AG20443 (cell line): ENCODE results near the gene DPEP3.
"Not testable (repeated sequence)": the region's sequence is repeated elsewhere in the genome, so short reads cannot be mapped to it uniquely, and the experiment has no call there.

Experiments
- DNase-seq: peaks from one replicate; pipeline ENCODE4 v3.0.0; 2012; ENCODE audit warnings: low spot score, mixed read lengths

DPEP3 gene

DNA sequence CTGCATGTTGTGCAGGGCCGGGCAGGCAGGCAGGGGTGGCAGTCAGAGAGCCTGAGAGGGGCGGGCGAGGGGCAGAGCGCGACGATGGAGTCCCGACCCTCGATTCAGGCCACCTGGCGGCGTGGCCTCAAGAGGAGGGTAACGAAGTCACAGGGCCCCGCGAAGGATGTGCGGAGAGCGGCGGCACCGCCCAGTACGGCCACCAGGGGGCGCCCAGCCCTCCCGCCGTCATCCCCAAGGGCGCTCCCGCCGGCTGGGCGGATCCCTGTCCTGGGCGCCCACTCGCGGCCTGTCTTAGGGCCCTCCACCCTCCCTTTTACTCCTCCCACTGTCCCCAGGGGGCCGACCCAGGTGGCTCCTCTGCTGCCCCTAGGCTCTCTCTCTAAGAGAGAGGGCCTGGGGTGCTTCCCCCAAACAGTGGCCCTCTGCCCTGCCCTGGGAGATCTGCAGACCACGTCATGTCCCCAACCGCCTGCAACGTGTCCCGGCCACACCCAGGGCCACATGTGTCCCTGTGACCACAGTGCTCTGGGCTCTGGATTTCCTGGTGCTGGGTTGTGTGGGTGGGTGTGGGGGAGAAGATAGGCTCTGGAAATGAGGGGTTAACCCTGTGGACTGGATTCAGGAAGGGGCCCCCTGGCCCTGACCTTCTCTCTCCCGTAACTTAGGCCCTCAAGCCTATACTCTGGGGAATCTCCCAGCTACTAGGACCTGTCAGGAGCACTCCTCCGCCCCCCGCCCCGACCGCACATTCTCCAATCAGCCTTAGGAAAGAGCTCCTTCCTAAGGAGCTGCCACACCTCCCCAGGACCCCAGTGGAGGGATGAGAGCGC lies 13.1 kb upstream of the DPEP3 start:
- DNase-seq, result peak; percentile 94

DNA sequence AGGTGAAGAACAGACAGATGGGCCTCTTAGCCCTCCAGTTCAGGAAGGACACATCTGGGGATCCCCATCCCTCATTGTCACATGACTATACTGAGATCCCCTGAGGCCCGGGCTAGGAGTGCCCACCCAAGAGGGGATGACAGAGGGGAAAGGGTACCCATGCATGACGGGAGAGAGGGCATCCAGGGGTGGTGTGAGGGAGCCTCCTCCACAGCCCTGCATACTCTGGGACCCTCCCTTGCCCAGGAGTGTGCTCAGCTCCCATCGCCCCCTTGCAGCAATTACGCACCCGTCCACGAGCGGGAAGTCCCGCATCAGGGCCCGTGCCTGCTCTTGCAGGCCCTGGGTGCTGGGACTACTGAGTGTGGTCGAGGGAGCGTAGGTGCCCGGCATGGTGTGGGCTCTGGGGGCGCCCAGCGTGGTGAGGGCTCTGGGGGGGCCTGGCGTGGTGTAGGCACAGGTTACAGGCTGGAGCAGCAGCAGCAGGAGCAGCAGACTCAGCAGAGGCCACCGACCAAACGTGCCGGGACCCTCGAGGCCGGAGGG lies 12.4 kb upstream of the DPEP3 start:
- DNase-seq, result no peak

DNA sequence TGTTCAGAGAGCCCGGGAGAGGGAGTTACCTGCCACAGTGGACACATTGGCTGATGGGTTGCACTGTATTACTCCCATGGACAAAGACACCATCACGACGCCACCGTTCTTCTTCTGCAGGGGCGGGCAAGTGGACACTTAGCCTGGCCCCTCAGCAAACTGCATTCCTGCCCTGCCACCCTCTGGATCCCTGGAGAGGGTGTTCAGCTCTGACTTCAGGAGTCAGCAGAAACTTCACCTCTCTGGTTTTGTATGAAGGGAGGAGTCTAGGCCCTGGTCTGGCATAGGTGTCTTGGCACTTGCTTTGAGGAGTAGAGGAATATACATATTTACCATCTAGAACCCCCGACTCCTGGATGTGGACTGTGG lies 9.7 kb upstream of the DPEP3 start:
- DNase-seq, result no peak

DNA sequence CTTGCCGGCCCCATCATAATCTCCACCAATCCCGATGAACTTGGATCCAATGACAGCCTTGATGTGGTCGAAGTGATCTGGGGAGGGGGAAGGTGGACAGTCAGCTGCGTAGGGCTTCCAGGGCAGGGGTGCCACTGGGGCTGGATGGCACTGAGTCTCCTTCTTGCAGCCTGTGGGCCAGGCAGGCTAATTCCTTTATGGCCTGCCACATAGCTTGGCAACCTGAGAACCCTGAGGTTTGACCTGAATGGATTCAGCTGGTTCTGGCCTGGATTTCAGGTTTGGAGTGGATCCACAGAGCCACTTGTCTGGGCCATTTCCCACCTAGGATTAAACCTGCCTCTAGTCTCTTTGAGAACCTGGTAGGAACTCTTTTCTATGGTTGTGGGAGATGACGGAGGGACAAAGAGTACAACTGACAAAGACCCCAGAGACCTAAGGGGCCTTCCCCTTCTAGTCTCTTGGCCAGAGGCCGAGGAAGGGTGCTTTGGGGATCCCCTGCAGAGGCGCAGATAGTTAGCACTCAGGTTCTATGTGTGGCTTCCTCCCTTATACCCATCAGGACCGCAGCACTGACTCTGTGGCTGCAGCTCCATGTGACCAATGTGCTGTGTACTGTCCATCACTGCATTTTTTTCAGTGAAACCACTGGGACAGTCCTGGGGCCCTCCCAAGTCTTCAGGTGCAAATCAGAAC lies 9.2 kb upstream of the DPEP3 start:
- no peak for DNase-seq

DNA sequence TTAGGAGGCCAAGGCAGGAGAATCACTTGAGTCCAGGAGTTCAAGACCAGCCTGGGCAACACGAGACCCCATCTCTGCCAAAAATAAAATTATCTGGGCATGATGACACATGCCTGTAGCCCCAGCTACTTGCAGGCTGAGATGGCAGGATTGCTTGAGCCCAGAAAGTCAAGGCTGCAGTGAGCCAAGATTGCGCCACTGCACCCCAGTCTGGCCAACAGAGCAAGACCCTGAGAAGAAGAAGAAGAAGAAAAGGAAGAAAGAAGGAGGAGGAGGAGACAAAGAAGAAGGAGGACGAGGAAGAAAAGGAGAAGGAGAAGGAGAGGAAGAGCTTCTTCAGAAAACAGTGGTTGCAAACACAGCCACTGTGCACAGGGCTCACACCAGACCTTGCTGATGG lies 8.4 kb upstream of the DPEP3 start:
- DNase-seq, result no peak

DNA sequence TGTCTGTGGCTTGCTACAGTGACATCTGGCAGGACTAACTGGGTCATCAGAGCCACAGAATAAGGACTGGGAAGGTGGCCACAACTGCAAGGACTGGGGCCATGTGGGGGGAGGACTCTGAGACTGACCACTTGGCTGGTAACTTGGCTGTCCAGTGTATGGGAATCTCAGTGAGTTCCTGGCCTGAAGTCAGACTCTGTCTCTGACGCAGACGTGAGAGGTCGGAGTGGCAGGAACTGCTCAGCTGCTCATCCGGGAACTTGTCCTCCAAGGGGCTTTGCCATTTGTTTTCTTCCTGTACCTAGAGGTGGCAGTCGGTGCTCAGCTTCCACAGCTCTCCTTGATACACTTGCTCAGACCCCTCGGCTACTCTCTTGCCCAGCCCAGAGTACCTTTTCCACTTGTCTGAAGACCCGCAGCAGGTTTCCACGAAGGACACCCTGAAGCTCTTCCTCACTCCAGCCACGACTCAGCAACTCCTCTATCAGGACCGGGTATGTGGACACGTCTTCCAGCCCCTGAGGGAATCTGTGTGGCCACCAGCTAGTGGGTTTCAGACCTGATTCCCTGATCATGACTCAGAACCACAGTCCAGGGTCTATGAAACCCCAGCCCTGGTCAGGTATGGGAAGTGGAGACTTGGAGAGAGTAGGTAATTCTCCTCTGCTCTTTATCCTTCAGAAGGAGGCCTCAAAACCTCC lies 7.3 kb upstream of the DPEP3 start:
- DNase-seq, result no peak

DNA sequence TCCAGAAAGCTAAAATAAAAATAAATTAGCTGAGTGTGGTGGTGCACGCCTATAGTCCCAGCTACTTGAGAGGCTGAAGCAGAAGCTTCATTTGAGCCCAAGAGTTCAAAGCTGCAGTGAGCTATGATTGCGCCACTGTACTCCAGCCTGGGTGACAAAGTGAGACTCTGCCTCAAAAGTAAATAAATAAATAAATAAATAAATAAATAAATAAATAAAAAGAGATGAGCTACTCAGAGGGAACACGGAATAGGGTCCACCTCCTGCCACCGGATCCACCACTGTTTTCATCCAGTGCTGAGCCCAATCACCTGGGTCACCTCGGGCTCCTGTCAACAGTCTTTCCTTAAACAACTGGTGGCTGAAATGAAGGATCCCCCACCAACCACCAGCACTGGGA lies 6.7 kb upstream of the DPEP3 start:
- DNase-seq, result no peak

DNA sequence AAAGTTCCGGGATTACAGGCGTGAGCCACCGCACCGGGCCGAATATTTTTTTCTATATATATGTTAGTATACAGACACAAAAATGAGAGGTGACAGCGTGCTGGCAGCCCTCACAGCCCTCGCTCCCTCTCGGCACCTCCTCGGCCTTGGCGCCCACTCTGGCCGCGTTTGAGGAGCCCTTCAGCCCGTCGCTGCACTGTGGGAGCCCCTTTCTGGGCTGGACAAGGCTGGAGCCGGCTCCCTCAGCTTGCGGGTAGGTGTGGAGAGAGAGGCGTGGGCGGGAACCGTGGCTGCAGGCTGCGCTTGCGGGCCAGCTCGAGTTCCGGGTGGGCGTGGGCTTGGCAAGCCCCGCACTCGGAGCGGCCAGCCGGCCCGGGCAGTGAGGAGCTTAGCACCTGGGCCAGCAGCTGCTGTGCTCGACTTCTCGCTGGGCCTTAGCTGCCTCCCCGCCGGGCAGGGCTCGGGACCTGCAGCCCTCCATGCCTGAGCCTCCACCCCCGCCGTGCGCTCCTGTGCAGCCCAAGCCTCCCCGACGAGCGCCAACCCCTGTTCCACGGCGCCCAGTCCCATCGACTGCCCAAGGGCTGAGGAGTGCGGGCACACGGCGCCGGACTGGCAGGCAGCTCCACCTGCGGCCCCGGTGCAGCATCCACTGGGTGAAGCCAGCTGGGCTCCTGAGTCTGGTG lies 1.9 kb upstream of the DPEP3 start:
- no peak for DNase-seq

DNA sequence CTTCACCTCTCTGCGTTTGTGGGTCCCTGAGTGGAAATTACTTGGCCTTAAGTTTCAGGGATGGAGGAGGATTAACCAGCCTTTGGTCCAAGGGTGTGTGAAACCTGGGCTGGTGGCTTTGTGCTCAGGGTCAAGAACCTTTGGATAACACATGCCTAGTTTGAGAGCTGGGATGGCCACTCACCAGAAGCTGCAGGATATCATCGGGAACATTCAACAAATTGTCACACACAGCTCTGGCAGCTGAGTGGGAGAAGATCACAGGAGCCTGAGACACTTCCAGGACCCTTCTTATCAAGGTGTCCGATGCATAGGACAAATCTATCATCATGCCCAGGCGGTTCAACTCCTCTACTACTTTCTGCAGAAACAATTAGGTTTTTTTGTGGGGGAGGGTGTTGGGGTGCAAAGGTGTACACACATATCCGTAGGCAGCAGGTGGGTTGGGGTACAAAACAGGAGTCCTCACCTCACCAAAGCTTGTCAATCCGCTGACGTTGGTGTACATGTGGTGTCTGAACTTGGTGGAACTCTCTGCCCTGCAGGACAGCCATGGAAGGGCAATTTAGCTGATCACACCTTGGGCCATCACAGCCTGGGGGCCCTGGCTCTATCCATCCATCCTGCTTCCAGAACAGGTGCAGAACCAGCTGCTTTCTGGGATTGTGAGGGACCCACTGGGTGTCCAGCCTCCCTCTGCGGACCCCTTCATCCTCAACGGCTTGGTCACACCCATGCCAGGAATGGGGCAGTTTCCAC lies 2.7 kb downstream of the DPEP3 start:
- DNase-seq, result no peak

DNA sequence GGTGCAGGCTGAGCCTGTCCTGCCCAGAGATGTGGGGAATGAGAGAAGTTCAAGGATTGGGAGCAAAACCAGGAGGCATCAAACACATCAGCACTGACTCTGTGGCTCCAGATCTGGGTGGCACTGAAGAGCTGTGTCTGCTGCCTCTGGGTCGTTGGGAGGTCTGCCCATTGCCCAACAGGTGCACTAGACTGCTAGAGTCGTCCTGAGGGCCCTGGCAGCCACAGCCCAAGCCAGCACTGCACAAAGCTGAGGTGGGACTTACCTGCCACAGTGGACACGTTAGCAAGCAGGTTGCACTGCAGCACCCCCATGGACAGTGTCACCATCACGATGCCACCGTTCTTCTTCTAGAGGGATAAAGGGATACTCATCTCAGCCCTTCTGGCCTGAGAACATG lies 3.3 kb downstream of the DPEP3 start:
- no peak for DNase-seq

DNA sequence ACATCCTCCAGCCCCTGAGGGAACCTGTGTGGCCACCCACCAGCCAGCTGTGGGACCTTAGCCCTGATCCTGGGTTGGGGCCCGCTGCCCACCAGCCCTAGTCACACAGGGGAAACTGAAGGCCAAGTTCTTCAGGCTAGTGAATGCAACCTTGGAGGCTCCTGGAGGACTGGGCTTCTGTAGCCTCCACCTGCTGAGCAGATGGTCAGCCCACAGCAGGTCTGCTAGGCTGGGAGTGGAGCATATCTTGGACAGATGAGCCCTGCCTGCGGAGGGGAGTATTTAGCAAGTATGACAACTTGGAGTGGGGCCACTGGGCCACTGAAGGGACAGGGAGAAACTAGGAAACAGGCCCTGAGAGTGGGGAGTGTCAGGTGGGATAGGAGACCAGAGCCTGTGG lies 4.1 kb downstream of the DPEP3 start:
- no peak for DNase-seq

DNA sequence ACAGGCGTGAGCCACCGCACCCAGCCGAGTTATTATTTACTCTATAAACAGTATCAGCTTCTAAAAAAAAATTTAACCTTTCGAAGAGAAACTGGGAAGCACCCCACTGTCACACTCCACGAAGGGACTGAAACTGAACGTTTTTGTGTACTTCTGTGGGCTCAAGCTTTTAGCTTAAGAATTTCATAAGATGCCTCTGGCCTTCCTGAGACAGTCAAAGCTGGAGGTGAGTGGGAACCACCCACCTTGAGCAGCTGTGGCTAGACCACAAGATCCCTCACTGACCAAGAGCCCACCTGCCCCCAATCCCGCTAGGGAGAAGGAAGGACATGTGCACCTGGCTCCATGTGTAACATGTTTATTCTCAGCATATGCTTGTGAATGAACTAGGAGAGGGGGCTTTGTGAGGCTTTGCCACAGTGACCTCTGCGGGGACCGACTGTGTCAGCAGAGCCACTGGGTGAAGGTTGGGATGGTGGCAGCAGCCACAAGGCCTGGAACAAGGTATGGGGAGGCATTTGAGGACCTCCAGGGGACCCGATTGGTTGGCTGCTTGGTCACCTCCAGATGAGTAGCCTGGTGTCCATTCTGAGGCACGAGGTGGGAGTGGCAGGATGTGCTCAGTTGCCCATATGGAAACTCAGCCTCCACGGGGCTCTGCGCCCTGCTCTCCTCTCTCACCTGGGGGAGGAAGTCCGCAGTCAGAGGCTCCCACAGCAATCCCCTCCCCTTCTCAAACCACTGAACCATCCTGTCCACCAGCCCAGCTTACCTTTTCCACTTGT lies 4.8 kb downstream of the DPEP3 start:
- DNase-seq, result no peak

DNA sequence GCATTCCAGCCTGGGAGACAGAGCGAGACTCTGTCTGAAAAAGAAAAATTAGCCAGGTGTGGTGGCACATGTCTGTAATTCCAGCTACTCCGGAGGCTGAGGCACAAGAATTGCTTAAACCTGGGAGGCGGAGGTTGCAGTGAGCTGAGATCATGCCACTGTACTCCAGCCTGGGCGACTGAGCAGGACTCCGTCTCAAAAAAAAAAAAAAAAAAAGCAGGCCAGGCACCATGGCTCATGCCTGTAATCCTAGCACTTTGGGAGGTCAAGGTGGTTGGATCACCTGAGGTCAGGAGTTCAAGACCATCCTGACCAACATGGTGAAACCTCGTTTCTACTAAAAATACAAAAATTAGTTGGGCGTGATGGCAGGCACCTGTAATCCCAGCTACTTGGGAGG lies 8.0 kb downstream of the DPEP3 start:
- DNase-seq, result not testable (repeated sequence)

DNA sequence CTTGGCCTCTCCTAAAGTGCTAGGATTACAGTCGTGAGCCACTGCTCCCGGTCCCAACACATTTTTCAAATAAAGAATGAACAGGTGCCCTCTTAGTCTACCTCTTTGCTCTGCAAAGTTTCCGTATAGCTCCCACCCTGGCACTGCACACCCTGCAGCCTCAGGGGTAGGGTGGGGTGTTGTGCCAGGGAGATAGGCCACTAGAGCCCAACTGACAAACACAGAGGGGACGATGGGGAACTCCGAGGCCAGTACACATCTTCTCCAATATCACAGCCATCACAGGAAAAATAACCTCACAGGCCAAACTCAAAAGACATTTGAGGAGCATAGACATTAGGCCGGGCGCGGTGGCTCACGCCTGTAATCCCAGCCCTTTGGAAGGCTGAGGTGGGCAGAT lies 9.2 kb downstream of the DPEP3 start:
- no peak for DNase-seq

DNA sequence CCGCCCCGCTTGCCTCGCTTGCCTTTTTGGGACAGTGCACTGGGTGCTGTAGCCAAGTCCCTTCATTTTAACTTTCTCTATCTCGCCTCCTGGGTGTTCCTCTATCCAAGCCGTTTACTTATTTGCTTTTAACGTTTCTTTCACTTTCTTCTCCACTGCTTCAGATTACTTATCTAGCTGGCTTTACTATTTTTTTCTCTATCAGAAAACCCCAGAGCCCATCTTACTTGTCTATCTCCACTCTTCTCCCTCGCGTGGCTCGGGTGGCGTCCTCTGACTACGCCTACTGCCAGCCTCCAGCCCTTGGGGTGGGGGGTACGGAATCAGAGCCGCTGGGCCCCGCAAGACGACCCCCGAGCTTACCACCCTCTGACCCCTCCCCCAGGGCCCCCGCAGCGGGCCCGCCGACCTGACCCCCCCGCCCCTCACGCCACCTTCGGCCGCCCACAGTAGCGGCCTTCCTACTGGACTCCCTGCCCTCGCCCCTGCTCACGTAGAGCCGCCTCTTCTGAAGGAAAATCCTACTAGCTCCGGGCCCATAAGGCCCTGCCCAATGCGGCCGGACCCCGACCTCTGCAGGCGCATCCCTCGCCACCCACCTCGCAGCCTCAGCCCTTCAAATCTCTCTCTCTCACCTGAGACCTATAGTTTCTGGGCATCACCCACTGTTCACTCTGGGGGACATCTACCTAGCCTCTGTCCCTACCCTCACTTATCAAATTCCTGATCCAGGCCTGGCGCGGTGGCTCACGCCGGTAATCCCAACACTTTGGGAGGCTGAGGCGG lies 10.9 kb downstream of the DPEP3 start:
- no peak for DNase-seq

DNA sequence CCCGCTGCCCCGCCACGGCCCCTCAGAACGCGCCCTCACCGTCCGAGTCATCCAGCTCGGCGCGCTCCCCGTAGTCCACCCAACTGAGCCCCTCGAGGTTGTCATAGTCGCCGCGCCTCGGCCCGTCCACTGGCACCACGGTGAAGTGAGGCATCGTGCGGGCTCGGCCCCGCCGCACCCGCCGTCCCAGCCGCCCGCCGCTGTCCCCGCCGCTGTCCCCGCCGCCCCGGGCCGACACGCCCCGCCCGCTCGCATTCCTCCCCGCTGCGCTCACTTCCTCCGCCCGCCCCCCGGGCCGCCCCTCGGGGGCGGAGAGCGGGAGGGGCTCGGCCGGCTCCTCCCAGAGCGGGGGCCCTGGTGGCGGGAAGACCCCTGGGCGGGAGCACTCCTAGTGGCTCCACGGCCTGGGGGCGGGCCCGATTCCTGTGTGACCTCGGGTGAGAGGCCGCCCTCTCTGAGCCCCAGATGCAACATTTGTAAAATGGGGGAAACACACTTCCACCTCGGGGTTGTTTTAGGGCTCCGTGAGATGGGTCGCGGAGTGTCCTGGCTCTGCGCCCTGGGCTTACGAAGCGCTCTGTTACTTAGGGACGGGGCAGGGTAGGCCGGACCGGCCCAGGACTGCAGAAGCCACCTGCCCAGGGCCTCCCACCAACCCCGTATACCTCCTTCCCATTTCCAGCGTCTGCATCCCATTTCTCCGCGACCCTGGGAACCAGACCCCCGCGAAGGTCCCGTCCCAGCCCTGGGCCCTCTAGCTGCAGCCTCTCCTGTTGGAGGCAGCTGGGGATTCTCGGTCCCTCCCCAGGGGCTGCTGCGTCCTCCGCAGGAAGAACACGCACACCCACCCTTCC lies 11.7 kb downstream of the DPEP3 start, which contains the start of gene SLC12A4:
SLC12A4 (minus strand) TSS at position 238 of the 854 bp plus-strand sequence; CDS start at position 154, 84 bp downstream.
- peak; percentile 98 for DNase-seq

DNA sequence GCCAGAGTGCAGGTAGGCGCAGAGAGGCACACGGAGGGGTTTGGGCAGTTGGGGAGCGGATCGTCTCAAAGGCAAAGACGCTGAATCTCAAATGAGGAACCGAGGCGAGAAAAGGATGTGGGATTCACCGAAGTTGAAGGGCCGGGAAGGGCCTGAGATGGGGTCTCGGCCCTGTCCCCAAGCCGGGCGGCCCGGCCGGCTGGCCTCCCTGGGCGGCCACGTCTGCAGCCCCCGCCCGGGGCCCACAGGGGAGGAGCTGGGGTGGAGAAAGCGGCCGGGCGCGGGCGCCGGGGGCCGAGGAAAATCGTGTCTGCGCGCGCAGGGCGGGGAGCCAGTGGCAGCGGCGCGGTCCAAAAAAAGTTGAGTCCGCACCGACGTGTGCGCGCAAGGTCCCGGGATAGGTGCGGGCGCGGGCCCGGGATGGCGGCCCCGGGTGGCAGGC lies 12.3 kb downstream of the DPEP3 start:
- peak; percentile 83 for DNase-seq

DNA sequence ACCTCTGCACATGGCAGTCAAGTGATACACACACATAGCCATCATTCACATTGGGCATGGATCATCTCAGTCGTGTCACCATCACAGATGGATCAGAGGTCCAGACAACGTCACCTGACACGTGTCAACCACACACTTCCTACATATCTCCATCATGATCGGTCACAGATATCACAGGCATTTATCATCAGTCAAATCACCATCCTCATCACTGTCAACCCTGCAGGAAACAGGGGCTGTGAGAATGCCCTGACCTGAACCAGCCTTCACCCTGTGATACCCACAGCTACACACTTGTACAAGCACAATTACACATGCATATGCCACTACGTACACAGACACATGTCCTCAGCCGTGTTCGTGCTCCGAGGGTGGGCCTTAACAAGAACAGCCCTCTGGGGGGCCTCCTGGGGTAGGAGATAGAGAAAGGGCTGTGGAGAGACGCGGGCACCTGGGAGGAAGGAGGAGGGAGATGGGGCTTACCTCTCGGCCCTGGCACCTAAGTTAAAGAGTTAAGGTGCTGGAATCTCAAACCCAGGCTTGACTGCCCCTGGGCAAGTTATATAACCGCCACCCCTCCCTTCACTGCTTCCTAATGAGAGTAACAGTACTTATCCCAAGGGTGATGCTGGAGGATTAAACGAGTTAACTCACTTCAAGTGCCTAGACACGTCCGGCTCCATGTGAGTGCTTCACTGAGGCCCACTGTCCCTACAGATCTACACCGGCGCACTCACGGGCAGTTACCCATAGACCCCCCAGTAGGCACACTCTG lies 12.9 kb downstream of the DPEP3 start:
- no peak for DNase-seq
